HepG2 (cell line): ENCODE results near the gene GIMAP8. TPM values are rescaled to one million over a fixed set of nuclear protein-coding genes. Genes with fewer than 3 reads are reported as not detected.

Experiments
- ATAC-seq: fragments of 200-7000 bp; cut with Tn5 transposase; 3 replicates; pipeline ENCODE4 v1.9.1; 2020; ENCODE audit warnings: mild to moderate bottlenecking, moderate library complexity
- BruUV-seq: library from RNA; stranded (reverse); fragments of 400-500 nt; replicated peaks from 2 replicates; lab custom pipeline; 2021; lab: Mats Ljungman, UMichigan
- CTCF ChIA-PET: fragments of 300-600 bp; formaldehyde crosslinking; extraction: SDS; loops from one replicate; lab custom pipeline; 2021; ENCODE audit warnings: low total read pairs, inconsistent platforms, low intra/inter-chr PET ratio; lab: Yijun Ruan, JAX
- POLR2A ChIA-PET: fragments of 350-600 bp; sonication (Branson Sonifier 250); formaldehyde crosslinking; loops from one replicate; lab custom pipeline; 2020; ENCODE audit warnings: antibody characterized with exemption, inconsistent platforms; lab: Yijun Ruan, JAX
- DNase-seq: peaks from one replicate; pipeline ENCODE4 v3.0.0-alpha.2; 2015; ENCODE audit warnings: low spot score
- FAIRE-seq: peaks from 3 replicates; lab custom pipeline; 2011; peaks lifted over from hg19 to GRCh38; lab: Jason Lieb, UNC
- H2AFZ ChIP-seq: one replicate; pipeline ENCODE4 v1.6.1; 2011; ENCODE audit warnings: low read length, inconsistent platforms
- H3K27ac ChIP-seq: fragments of 300-600 bp; 3 replicates; pipeline ENCODE4 v1.8.0; 2011; ENCODE audit warnings: mixed run types, mild to moderate bottlenecking, mixed read lengths, low read length, inconsistent platforms; ENCODE audit not compliant: insufficient read depth; ENCODE audit errors: extremely low read length
- H3K27me3 ChIP-seq, 2 experiments: fragments of 200-600 bp in 1 of 2; 2 replicates in 1 of 2; 3 replicates in 1 of 2; pipeline versions ENCODE4 v1.6.0 to v1.8.0; 2011; ENCODE audit warnings: low read length in 2 of 2, mild to moderate bottlenecking in 2 of 2, moderate library complexity in 2 of 2, inconsistent platforms in 1 of 2; ENCODE audit not compliant: insufficient read depth in 2 of 2, control insufficient read depth in 1 of 2
- H3K36me3 ChIP-seq, 2 experiments: fragments of 200-600 bp in 1 of 2; replicated peaks in 1 of 2; 2 replicates in 1 of 2; 3 replicates in 1 of 2; pipeline versions ENCODE4 v1.5.1 to v1.8.0; 2011; ENCODE audit warnings: low read length in 2 of 2, inconsistent platforms in 1 of 2; ENCODE audit not compliant: insufficient read depth in 2 of 2, control insufficient read depth in 1 of 2
- H3K4me1 ChIP-seq: 2 replicates; pipeline ENCODE4 v1.5.1; 2012; ENCODE audit warnings: low read length, inconsistent platforms; ENCODE audit not compliant: insufficient read depth
- H3K4me2 ChIP-seq: 2 replicates; pipeline ENCODE4 v1.6.0; 2011; ENCODE audit warnings: low read depth, low read length, inconsistent platforms
- H3K4me3 ChIP-seq, 3 experiments: fragments of 200-600 bp in 1 of 3; sonication (generic), shearing (Covaris generic) in 1 of 3; replicated peaks in 1 of 3; 2 replicates each; pipeline ENCODE4 v1.5.1; 2011 to 2016; ENCODE audit warnings: low read length in 3 of 3, inconsistent platforms in 2 of 3, low read depth in 2 of 3, mild to moderate bottlenecking in 2 of 3, control low read depth in 1 of 3, mixed read lengths in 1 of 3; ENCODE audit not compliant: insufficient read depth in 1 of 3
- H3K79me2 ChIP-seq: one replicate; pipeline ENCODE4 v1.6.1; 2011; ENCODE audit warnings: low read length, inconsistent platforms; ENCODE audit not compliant: insufficient read depth
- H3K9ac ChIP-seq: 2 replicates; pipeline ENCODE4 v1.6.0; 2011; ENCODE audit warnings: mild to moderate bottlenecking, low read depth, low read length, inconsistent platforms; ENCODE audit not compliant: insufficient read depth
- H3K9me3 ChIP-seq: 2 replicates; pipeline ENCODE4 v1.5.1; 2012; ENCODE audit warnings: mild to moderate bottlenecking, low read length
- H4K20me1 ChIP-seq: 2 replicates; pipeline ENCODE4 v1.6.0; 2011; ENCODE audit warnings: inconsistent platforms, mild to moderate bottlenecking, low read length, moderate library complexity; ENCODE audit not compliant: insufficient read depth
- ARID5B ChIP-seq: IDR thresholded peaks from 2 replicates; pipeline ENCODE4 v1.4.0; 2020; ENCODE audit warnings: mild to moderate bottlenecking, missing genetic modification reagents
- CBFB ChIP-seq: sonication (generic); formaldehyde crosslinking; IDR thresholded peaks from 2 replicates; pipeline ENCODE4 v1.4.0; 2020; ENCODE audit warnings: missing genetic modification reagents
- CTCF ChIP-seq: sonication (generic); formaldehyde crosslinking; IDR thresholded peaks from 2 replicates; pipeline ENCODE4 v1.5.0; 2020; ENCODE audit warnings: mild to moderate bottlenecking, missing genetic modification reagents, moderate library complexity
- FLYWCH1 ChIP-seq: sonication (generic); formaldehyde crosslinking; IDR thresholded peaks from 2 replicates; pipeline ENCODE4 v1.8.1; 2023; ENCODE audit warnings: mild to moderate bottlenecking, missing genetic modification reagents
- GATAD1 ChIP-seq: IDR thresholded peaks from 2 replicates; pipeline ENCODE4 v1.6.1; 2016; ENCODE audit warnings: missing genetic modification reagents, missing compliant biosample characterization
- KLF12 ChIP-seq: sonication (generic); formaldehyde crosslinking; IDR thresholded peaks from 2 replicates; pipeline ENCODE4 v1.4.0; 2020; ENCODE audit warnings: missing genetic modification reagents, borderline replicate concordance
- MAFK ChIP-seq, 2 experiments: IDR thresholded peaks in 1 of 2; conservative IDR thresholded peaks in 1 of 2; 2 replicates each; pipeline ENCODE4 v1.6.1; 2011; ENCODE audit warnings: improper control_type of control experiment in 2 of 2, low read length in 2 of 2
- MLX ChIP-seq: IDR thresholded peaks from 2 replicates; pipeline ENCODE4 v1.6.1; 2016
- SP140L ChIP-seq: sonication (generic); formaldehyde crosslinking; IDR thresholded peaks from 2 replicates; pipeline ENCODE4 v1.4.0; 2020; ENCODE audit warnings: missing genetic modification reagents, borderline replicate concordance
- TBX2 ChIP-seq: sonication (generic); formaldehyde crosslinking; IDR thresholded peaks from 2 replicates; pipeline ENCODE4 v1.5.0; 2020; ENCODE audit warnings: missing genetic modification reagents, mild to moderate bottlenecking, borderline replicate concordance
- XRCC5 ChIP-seq: fragments of 200-400 bp; formaldehyde crosslinking; optimal IDR thresholded peaks from 2 replicates; pipeline ENCODE3; 2017; ENCODE audit warnings: mild to moderate bottlenecking, low read length
- ZFP36 ChIP-seq: fragments of 150-350 bp; IDR thresholded peaks from 2 replicates; pipeline ENCODE4 v1.6.1; 2018; ENCODE audit warnings: borderline replicate concordance, low read length, low read depth; ENCODE audit not compliant: partially characterized antibody
- ZNF414 ChIP-seq: sonication (generic); formaldehyde crosslinking; IDR thresholded peaks from 2 replicates; pipeline ENCODE4 v1.5.0; 2020; ENCODE audit warnings: missing genetic modification reagents
- ZNF563 ChIP-seq: sonication (generic); formaldehyde crosslinking; IDR thresholded peaks from 2 replicates; pipeline ENCODE4 v1.8.0; 2022; ENCODE audit warnings: mild to moderate bottlenecking, moderate library complexity, missing genetic modification reagents
- ZNF569 ChIP-seq: sonication (generic); formaldehyde crosslinking; IDR thresholded peaks from 2 replicates; pipeline ENCODE4 v1.5.0; 2020; ENCODE audit warnings: mild to moderate bottlenecking, missing genetic modification reagents, moderate library complexity, borderline replicate concordance
- ZNF577 ChIP-seq: sonication (generic); formaldehyde crosslinking; IDR thresholded peaks from 2 replicates; pipeline ENCODE4 v1.4.0; 2020; ENCODE audit warnings: mild to moderate bottlenecking, low read depth, missing genetic modification reagents, borderline replicate concordance
- WGBS: methylation state at CpG from one replicate; pipeline ENCODE4 v1.1.6; 2017; ENCODE audit warnings: low lambda C conversion rate; 5-methylcytosine and 5-hydroxymethylcytosine counted together
- in situ Hi-C: cut with HindIII; loops from 2 replicates; pipeline ENCODE4 v1.10.0; 2017; ENCODE audit warnings: low pct_unique_long_range_greater_than_20kb; ENCODE audit not compliant: extremely low pct_ligation_motif_present
- intact Hi-C: fragments of 100-400 bp; cut with micrococcal nuclease; formaldehyde crosslinking; loops from one replicate; pipeline ENCODE4 v1.10.0; 2022; ENCODE audit not compliant: unreplicated experiment
- polyA plus RNA-seq, 8 experiments: library from polyadenylated mRNA; depleted of rRNA in 3 of 8; stranded (reverse) in 7 of 8; unstranded in 1 of 8; fragments of >200 nt; fragmentation: Illumina TruSeq in 4 of 8; extraction: Trizol in 4 of 8; gene quantifications; 2 replicates each; pipeline versions ENCODE4 v1.2.1 to v1.2.3, GENCODE V29; 2011 to 2016; ENCODE audit warnings: low read depth in 4 of 8, missing spikeins in 1 of 8, mixed read lengths in 1 of 8; ENCODE audit not compliant: insufficient read depth in 1 of 8
- total RNA-seq, 5 experiments: library from RNA; depleted of rRNA; stranded (reverse); fragments of >200 nt; fragmentation: Illumina TruSeq; extraction: Trizol; gene quantifications; 2 replicates each; pipeline ENCODE4 v1.2.3, GENCODE V29; 2016; ENCODE audit warnings: low read depth in 1 of 5

Gene GIMAP8
- total and polyA plus RNA-seq, 2 of the 13 experiments (the other 11 are each of a cell fraction or from before 2014, with no cell fraction given), result not detected

- TF ChIP-seq CTCF (CRISPR knock-in tag) (peak; percentile 90), XRCC5 (peak; percentile 81), MAFK (conservative IDR thresholded peaks at IDR 0.05 in 1 of 2, IDR thresholded peaks at IDR 0.05 in 1 of 2; ENCODE audit: low read length in 2 of 2) (peak; percentile 98), CBFB (CRISPR knock-in tag) (peak; percentile 53; the same call in 1 of the 2 replicates), ZNF569 (CRISPR knock-in tag) (no peak)
Measured at GRCh38 chr7:150448789-150449147, 1.7 kb upstream of the GIMAP8 start (continued).

- intact Hi-C loops (no loop called here), in situ Hi-C loops (loop anchor here (5.0 kb wide), 1 partner anchor 308 kb away; no protein-coding TSS in a partner anchor)
- FAIRE-seq (no peak), ATAC-seq (no peak), DNase-seq (no peak)
- TF ChIP-seq SP140L (CRISPR knock-in tag), result no peak
- TF ChIP-seq KLF12 (CRISPR knock-in tag), result no peak
- no peak for TF ChIP-seq ZNF563 (CRISPR knock-in tag)
- TF ChIP-seq ZFP36, result no peak
- TF ChIP-seq MLX, result no peak
- no peak for TF ChIP-seq FLYWCH1 (CRISPR knock-in tag)
- TF ChIP-seq TBX2 (CRISPR knock-in tag), result no peak
- TF ChIP-seq ZNF414, result no peak
- TF ChIP-seq ZNF577, result no peak
- TF ChIP-seq ARID5B (CRISPR knock-in tag), result no peak
- TF ChIP-seq GATAD1 (CRISPR knock-in tag), result no peak
- no peaks in the 10 kb centered on the region for H3K79me2 ChIP-seq
- no peak overlapping the region for H3K4me3 ChIP-seq
- no TSS peak for BruUV-seq
- POLR2A ChIA-PET, result no interaction called here
- no peak overlapping the region for H3K27ac ChIP-seq
- H3K9ac ChIP-seq, result no peak overlapping the region
- no peak overlapping the region for H3K4me2 ChIP-seq
- H3K9me3 ChIP-seq, result no peaks in the 10 kb centered on the region
- no peak overlapping the region for H2AFZ ChIP-seq
- CTCF ChIA-PET, result interaction anchor here (1.3 kb wide), 2 partner anchors 305 to 307 kb away, joined by 6 to 9 read pairs; no protein-coding TSS in a partner anchor
- H3K27me3 ChIP-seq, result peaks cover 3 to 63% of the 10 kb centered on the region in 2 experiments; a peak in 4 of 5 replicates
- H4K20me1 ChIP-seq, result no peaks in the 10 kb centered on the region
- 42% methylated on average over 11 of the region's 11 CpGs for WGBS
- no peaks in the 10 kb centered on the region for H3K4me1 ChIP-seq
- no peaks in the 10 kb centered on the region for H3K36me3 ChIP-seq
Measured at GRCh38 chr7:150449206-150449952, 1.1 kb upstream of the GIMAP8 start.
